ENCODE measurements around the gene SRSF8. TPM values are rescaled to one million over a fixed set of nuclear protein-coding genes. Genes with fewer than 3 reads are reported as not detected.
A peak's percentile ranks its signal among the peaks of the same experiment; 100 is the strongest.

Gene SRSF8
- total RNA-seq, 4 donors from 2014 or later: 24.3 to 70.6 (median 32.9) TPM

- DNase-seq: peak; percentile 47 to 72
- TF ChIP-seq POLR2A (IDR thresholded peaks at IDR 0.05) (no peak), CTCF (IDR thresholded peaks at IDR 0.05) (no peak)
These were observed 9.7 kb downstream of the SRSF8 start for GRCh38 chr11:95076416-95076815.

GRCh38 chr11:95076981-95077380 is 10.3 kb downstream of the SRSF8 start:
- intact Hi-C loops (cut with DNase I; ENCODE audit: low total_unique reads): no loop called here
- Histone ChIP-seq H3K27me3 (no peaks in the 10 kb centered on the region), H3K4me1 (peaks cover 10 to 14% of the 10 kb centered on the region in 2 donors), H3K4me3 (no peak overlapping the region), H3K9me3 (no peaks in the 10 kb centered on the region), H3K27ac (peak overlapping the region in 1 of 2 donors; percentile 53), H3K36me3 (no peaks in the 10 kb centered on the region)
- TF ChIP-seq CTCF (IDR thresholded peaks at IDR 0.05): no peak
- TF ChIP-seq POLR2A (IDR thresholded peaks at IDR 0.05): no peak
- no peak for DNase-seq

More at GRCh38 chr11:95076416-95076815, 9.7 kb downstream of the SRSF8 start:
- intact Hi-C loops (cut with DNase I; ENCODE audit: low total_unique reads): no loop called here
- Histone ChIP-seq H3K4me3 (no peak overlapping the region), H3K27me3 (no peaks in the 10 kb centered on the region), H3K27ac (peak overlapping the region; percentile 53), H3K4me1 (peaks cover 10 to 14% of the 10 kb centered on the region in 2 donors), H3K36me3 (no peaks in the 10 kb centered on the region), H3K9me3 (no peaks in the 10 kb centered on the region)

DNA sequence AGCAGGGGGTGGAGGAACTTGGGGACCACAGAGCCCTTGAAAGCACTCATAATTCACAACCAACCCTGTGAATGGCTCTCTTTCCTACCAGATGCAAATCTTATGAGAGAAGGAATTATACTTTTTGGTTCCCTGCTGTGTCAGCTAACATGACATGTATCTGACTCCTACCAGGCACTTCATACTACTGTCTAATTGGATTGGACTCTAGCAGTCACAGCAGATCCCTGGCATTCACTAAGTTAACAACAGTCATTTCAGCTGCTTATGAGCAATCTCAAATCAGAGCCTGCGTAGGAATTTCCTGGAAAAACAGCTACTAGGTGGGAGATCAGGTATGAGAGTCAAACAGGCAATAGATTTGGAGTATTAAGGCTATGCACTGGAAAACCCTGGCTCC is 11.8 kb downstream of the SRSF8 start:
- no peaks in the 10 kb centered on the region for H3K27me3 ChIP-seq
- no peak for TF ChIP-seq POLR2A (IDR thresholded peaks at IDR 0.05)
- TF ChIP-seq CTCF (IDR thresholded peaks at IDR 0.05): no peak
- no peak overlapping the region for H3K4me3 ChIP-seq
- peak overlapping the region in 1 of 2 donors; percentile 36 for H3K27ac ChIP-seq
- H3K4me1 ChIP-seq: peaks cover 10 to 14% of the 10 kb centered on the region in 2 donors
- no peaks in the 10 kb centered on the region for H3K9me3 ChIP-seq
- intact Hi-C loops (cut with DNase I; ENCODE audit: low total_unique reads): no loop called here
- no peak for DNase-seq
- H3K36me3 ChIP-seq: no peaks in the 10 kb centered on the region

DNA sequence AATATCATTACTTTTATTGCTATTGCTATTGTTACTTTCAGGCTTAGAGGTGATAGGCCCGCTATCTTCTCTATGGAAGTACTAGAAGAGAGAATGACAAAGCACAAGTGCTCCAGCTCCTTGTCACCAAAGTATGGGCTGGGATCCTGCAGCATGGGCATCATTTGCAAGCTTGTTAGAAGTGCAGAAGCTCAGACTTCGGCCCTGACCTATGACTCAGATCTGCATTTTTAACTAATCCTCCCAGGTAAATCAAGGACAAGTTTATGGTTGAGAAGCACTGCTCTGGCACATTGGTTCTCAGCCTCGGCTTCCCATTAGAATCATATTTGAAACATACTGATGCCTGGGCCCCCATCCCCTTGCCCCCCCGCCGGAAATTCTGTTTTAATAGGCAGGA is 14.3 kb downstream of the SRSF8 start:
- no peaks in the 10 kb centered on the region for H3K36me3 ChIP-seq
- no peak overlapping the region for H3K4me3 ChIP-seq
- H3K27me3 ChIP-seq: no peaks in the 10 kb centered on the region
- no peak for TF ChIP-seq POLR2A (IDR thresholded peaks at IDR 0.05)
- no peak for TF ChIP-seq CTCF (IDR thresholded peaks at IDR 0.05)
- H3K4me1 ChIP-seq: peaks cover 0 to 4% of the 10 kb centered on the region in 2 donors
- intact Hi-C loops (cut with DNase I; ENCODE audit: low total_unique reads): no loop called here
- no peak for DNase-seq
- H3K9me3 ChIP-seq: no peaks in the 10 kb centered on the region
- no peak overlapping the region for H3K27ac ChIP-seq

- peak in 1 of 2 donors; percentile 41 for DNase-seq
- H3K27me3 ChIP-seq: no peaks in the 10 kb centered on the region
- H3K4me3 ChIP-seq: no peak overlapping the region
- H3K27ac ChIP-seq: peak overlapping the region; percentile 5 to 43
- no peak for TF ChIP-seq POLR2A (IDR thresholded peaks at IDR 0.05)
- no peak for TF ChIP-seq CTCF (IDR thresholded peaks at IDR 0.05)
- intact Hi-C loops (cut with DNase I; ENCODE audit: low total_unique reads): no loop called here
- no peaks in the 10 kb centered on the region for H3K4me1 ChIP-seq
- no peaks in the 10 kb centered on the region for H3K36me3 ChIP-seq
- no peaks in the 10 kb centered on the region for H3K9me3 ChIP-seq
These were observed 14.7 kb downstream of the SRSF8 start for GRCh38 chr11:95081412-95081811.

Data from uterus (tissue), 4 donors.